Measurements from ENCODE around the gene TMEM126B.
"Not testable (repeated sequence)": the region's sequence is repeated elsewhere in the genome, so short reads cannot be mapped to it uniquely, and the experiment has no call there.

Gene TMEM126B

GRCh38 chr11:85665733-85666132 lies 37.3 kb downstream of the TMEM126B start:
- ChIA-PET CTCF (no interaction called here), POLR2A (ENCODE audit: low non-redundant PET) (no interaction called here)
- DNase-seq (ENCODE audit: low spot score) = no peak
- H3K27ac ChIP-seq = no peak overlapping the region
- no peak for TF ChIP-seq CTCF (conservative IDR thresholded peaks at IDR 0.05; ENCODE audit: low read depth)

GRCh38 chr11:85666687-85667086 lies 38.3 kb downstream of the TMEM126B start:
- no peak overlapping the region for H3K27ac ChIP-seq
- ChIA-PET POLR2A (ENCODE audit: low non-redundant PET) (no interaction called here), CTCF (no interaction called here)
- no peak for DNase-seq (ENCODE audit: low spot score)
- TF ChIP-seq CTCF (conservative IDR thresholded peaks at IDR 0.05; ENCODE audit: low read depth) = no peak

- TF ChIP-seq CTCF (conservative IDR thresholded peaks at IDR 0.05; ENCODE audit: low read depth) = no peak
- no peak for DNase-seq (ENCODE audit: low spot score)
- ChIA-PET CTCF (interaction anchor here (0.6 kb wide), 1 partner anchor 1087 kb away, joined by 3 read pairs; no protein-coding TSS in a partner anchor), POLR2A (ENCODE audit: low non-redundant PET) (no interaction called here)
- H3K27ac ChIP-seq = no peak overlapping the region
Observed at GRCh38 chr11:85668157-85668556, 39.8 kb downstream of the TMEM126B start.

GRCh38 chr11:85670949-85671663 lies 42.7 kb downstream of the TMEM126B start:
- CTCF ChIA-PET; DNase-seq (ENCODE audit: low spot score); H3K27ac ChIP-seq; POLR2A ChIA-PET (ENCODE audit: low non-redundant PET): not testable (repeated sequence)

GRCh38 chr11:85672105-85672902 lies 43.9 kb downstream of the TMEM126B start:
- ChIA-PET POLR2A (ENCODE audit: low non-redundant PET) (no interaction called here), CTCF (no interaction called here)
- no peak overlapping the region for H3K27ac ChIP-seq
- DNase-seq (ENCODE audit: low spot score) = no peak
- no peak for TF ChIP-seq CTCF (conservative IDR thresholded peaks at IDR 0.05; ENCODE audit: low read depth)

- CTCF ChIA-PET = no interaction called here
- H3K27ac ChIP-seq = no peak overlapping the region
- no peak for DNase-seq (ENCODE audit: low spot score)
- TF ChIP-seq CTCF (conservative IDR thresholded peaks at IDR 0.05; ENCODE audit: low read depth) = no peak
- POLR2A ChIA-PET (ENCODE audit: low non-redundant PET) = no interaction called here
Observed at GRCh38 chr11:85673393-85673792, 45.0 kb downstream of the TMEM126B start.

GRCh38 chr11:85679576-85679975 lies 51.2 kb downstream of the TMEM126B start:
- ChIA-PET POLR2A (ENCODE audit: low non-redundant PET) (no interaction called here), CTCF (no interaction called here)
- no peak overlapping the region for H3K27ac ChIP-seq
- DNase-seq (ENCODE audit: low spot score) = no peak
- no peak for TF ChIP-seq CTCF (conservative IDR thresholded peaks at IDR 0.05; ENCODE audit: low read depth)

All from RWPE1 (cell line).